HL-60 (cell line): Measurements from ENCODE around the gene TAF4.

ENCODE experiments used
- CTCF ChIP-seq: IDR thresholded peaks from one replicate; pipeline ENCODE4 v1.5.1; 2011; ENCODE audit warnings: low read length, control low read depth, inconsistent platforms; ENCODE audit not compliant: insufficient read depth
- GABPA ChIP-seq: IDR thresholded peaks from 2 replicates; pipeline ENCODE4 v1.6.1; 2012; ENCODE audit warnings: low read depth
- POLR2AphosphoS5 ChIP-seq: IDR thresholded peaks from 2 replicates; pipeline ENCODE4 v1.6.1; 2012; ENCODE audit warnings: low read depth
- SPI1 ChIP-seq: IDR thresholded peaks from 2 replicates; pipeline ENCODE4 v1.6.1; 2012; ENCODE audit warnings: low read depth, mild to moderate bottlenecking, borderline replicate concordance
- TF ChIP-seq, protein P1 (sequence below): IDR thresholded peaks from 2 replicates; pipeline ENCODE4 v1.6.1; 2012; ENCODE audit warnings: low read depth; ENCODE audit not compliant: insufficient replicate concordance

DNA sequence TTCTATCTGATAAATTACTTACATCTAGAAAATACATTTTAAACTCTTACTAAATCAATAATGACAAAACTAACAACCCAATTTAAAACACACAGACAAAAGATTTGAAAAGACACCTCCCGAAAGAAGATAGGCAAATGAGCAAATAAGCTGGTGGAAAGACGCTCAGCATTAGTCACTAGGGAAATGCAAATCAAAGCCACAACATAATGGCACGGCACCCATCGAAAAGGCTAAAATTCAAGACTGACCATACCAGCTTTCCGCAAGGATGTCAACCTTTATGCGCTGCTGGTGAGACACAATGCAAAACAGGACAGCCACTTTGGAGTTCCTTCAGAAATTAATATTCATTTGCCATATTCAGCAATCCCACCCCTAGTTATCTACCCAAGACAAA lies 25.9 kb downstream of the TAF4 start:
- TF ChIP-seq POLR2AphosphoS5 = no peak
- no peak for TF ChIP-seq CTCF
- TF ChIP-seq SPI1 = no peak
- TF ChIP-seq, protein P1, sequence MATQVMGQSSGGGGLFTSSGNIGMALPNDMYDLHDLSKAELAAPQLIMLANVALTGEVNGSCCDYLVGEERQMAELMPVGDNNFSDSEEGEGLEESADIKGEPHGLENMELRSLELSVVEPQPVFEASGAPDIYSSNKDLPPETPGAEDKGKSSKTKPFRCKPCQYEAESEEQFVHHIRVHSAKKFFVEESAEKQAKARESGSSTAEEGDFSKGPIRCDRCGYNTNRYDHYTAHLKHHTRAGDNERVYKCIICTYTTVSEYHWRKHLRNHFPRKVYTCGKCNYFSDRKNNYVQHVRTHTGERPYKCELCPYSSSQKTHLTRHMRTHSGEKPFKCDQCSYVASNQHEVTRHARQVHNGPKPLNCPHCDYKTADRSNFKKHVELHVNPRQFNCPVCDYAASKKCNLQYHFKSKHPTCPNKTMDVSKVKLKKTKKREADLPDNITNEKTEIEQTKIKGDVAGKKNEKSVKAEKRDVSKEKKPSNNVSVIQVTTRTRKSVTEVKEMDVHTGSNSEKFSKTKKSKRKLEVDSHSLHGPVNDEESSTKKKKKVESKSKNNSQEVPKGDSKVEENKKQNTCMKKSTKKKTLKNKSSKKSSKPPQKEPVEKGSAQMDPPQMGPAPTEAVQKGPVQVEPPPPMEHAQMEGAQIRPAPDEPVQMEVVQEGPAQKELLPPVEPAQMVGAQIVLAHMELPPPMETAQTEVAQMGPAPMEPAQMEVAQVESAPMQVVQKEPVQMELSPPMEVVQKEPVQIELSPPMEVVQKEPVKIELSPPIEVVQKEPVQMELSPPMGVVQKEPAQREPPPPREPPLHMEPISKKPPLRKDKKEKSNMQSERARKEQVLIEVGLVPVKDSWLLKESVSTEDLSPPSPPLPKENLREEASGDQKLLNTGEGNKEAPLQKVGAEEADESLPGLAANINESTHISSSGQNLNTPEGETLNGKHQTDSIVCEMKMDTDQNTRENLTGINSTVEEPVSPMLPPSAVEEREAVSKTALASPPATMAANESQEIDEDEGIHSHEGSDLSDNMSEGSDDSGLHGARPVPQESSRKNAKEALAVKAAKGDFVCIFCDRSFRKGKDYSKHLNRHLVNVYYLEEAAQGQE = no peak
- TF ChIP-seq GABPA = no peak
